Liver (tissue), 9 donors: Measurements from ENCODE around the gene ZC3H8. TPM values are rescaled to one million over a fixed set of nuclear protein-coding genes. Genes with fewer than 3 reads are reported as not detected.

Source experiments
- DNase-seq: peaks from one replicate; pipeline ENCODE4 v3.0.0-alpha.2; 2017; ENCODE audit warnings: low spot score
- H3K27ac ChIP-seq, 2 donors: one replicate each; pipeline ENCODE4 v1.7.0; 2013; ENCODE audit warnings: inconsistent platforms in 2 of 2, low read length in 2 of 2, control low read depth in 1 of 2, low read depth in 1 of 2, mild to moderate bottlenecking in 1 of 2
- H3K27me3 ChIP-seq, 4 donors: one replicate each; pipeline versions ENCODE4 v1.6.1 to v1.7.0; 2013; ENCODE audit warnings: low read length in 3 of 4, inconsistent platforms in 1 of 4, mild to moderate bottlenecking in 1 of 4, moderate library complexity in 1 of 4; ENCODE audit not compliant: control insufficient read depth in 4 of 4, insufficient read depth in 4 of 4
- H3K36me3 ChIP-seq, 4 donors: one replicate each; pipeline versions ENCODE4 v1.6.1 to v1.7.0; 2013; ENCODE audit warnings: low read length in 3 of 4, mild to moderate bottlenecking in 3 of 4, low read depth in 1 of 4, moderate library complexity in 1 of 4; ENCODE audit not compliant: control insufficient read depth in 4 of 4, insufficient read depth in 3 of 4
- H3K4me1 ChIP-seq, 4 donors: one replicate each; pipeline versions ENCODE4 v1.6.1 to v1.7.0; 2013; ENCODE audit warnings: low read length in 3 of 4, mild to moderate bottlenecking in 3 of 4, moderate library complexity in 1 of 4; ENCODE audit not compliant: control insufficient read depth in 4 of 4, insufficient read depth in 4 of 4
- H3K4me3 ChIP-seq, 3 donors: one replicate each; pipeline versions ENCODE4 v1.6.1 to v1.7.0; 2013; ENCODE audit warnings: low read length in 3 of 3, control low read depth in 1 of 3, low read depth in 1 of 3, mild to moderate bottlenecking in 1 of 3
- H3K9ac ChIP-seq, 2 donors: one replicate each; pipeline ENCODE4 v1.7.0; 2013; ENCODE audit warnings: low read length in 2 of 2, mild to moderate bottlenecking in 2 of 2, moderate library complexity in 2 of 2, control low read depth in 1 of 2, low read depth in 1 of 2
- H3K9me3 ChIP-seq, 4 donors: one replicate each; pipeline versions ENCODE4 v1.6.1 to v1.7.0; 2013; ENCODE audit warnings: low read length in 3 of 4; ENCODE audit not compliant: control insufficient read depth in 4 of 4
- CTCF ChIP-seq: fragments of 150-350 bp; IDR thresholded peaks from 2 replicates; pipeline ENCODE4 v1.5.1; 2017; ENCODE audit warnings: improper control_type of control experiment, low read depth, low read length; ENCODE audit not compliant: missing input control
- EGR1 ChIP-seq, 2 donors: IDR thresholded peaks; 2 replicates each; pipeline ENCODE4 v1.6.1; 2016 to 2018; ENCODE audit warnings: antibody characterized with exemption in 2 of 2, low read depth in 2 of 2
- FOXA1 ChIP-seq: IDR thresholded peaks from 2 replicates; pipeline ENCODE4 v1.6.1; 2016; ENCODE audit warnings: antibody characterized with exemption
- FOXA2 ChIP-seq: IDR thresholded peaks from 2 replicates; pipeline ENCODE4 v1.6.1; 2016; ENCODE audit warnings: antibody characterized with exemption
- GABPA ChIP-seq, 2 donors: IDR thresholded peaks in 1 of 2; conservative IDR thresholded peaks in 1 of 2; 2 replicates each; pipeline ENCODE4 v1.6.1; 2016; ENCODE audit warnings: antibody characterized with exemption in 2 of 2, mild to moderate bottlenecking in 1 of 2, moderate library complexity in 1 of 2
- HNF4A ChIP-seq, 2 donors: conservative IDR thresholded peaks; 2 replicates each; pipeline ENCODE4 v1.6.1; 2016; ENCODE audit warnings: antibody characterized with exemption in 2 of 2, mild to moderate bottlenecking in 2 of 2
- HNF4G ChIP-seq: IDR thresholded peaks from 2 replicates; pipeline ENCODE4 v1.6.1; 2016; ENCODE audit warnings: antibody characterized with exemption
- JUND ChIP-seq, 2 donors: IDR thresholded peaks; 2 replicates each; pipeline ENCODE4 v1.6.1; 2016; ENCODE audit warnings: antibody characterized with exemption in 2 of 2
- MAX ChIP-seq: IDR thresholded peaks from 2 replicates; pipeline ENCODE4 v1.6.1; 2016; ENCODE audit warnings: antibody characterized with exemption
- NR2F2 ChIP-seq: IDR thresholded peaks from 2 replicates; pipeline ENCODE4 v1.6.1; 2016; ENCODE audit warnings: antibody characterized with exemption
- RAD21 ChIP-seq, 2 donors: IDR thresholded peaks; 2 replicates each; pipeline ENCODE4 v1.6.1; 2016; ENCODE audit warnings: antibody characterized with exemption in 2 of 2, mild to moderate bottlenecking in 2 of 2
- REST ChIP-seq: IDR thresholded peaks from 2 replicates; pipeline ENCODE4 v1.6.1; 2016; ENCODE audit warnings: antibody characterized with exemption, mild to moderate bottlenecking
- RXRA ChIP-seq, 2 donors: IDR thresholded peaks; 2 replicates each; pipeline ENCODE4 v1.6.1; 2017 to 2018; ENCODE audit warnings: antibody characterized with exemption in 2 of 2, mild to moderate bottlenecking in 1 of 2
- SP1 ChIP-seq: IDR thresholded peaks from 2 replicates; pipeline ENCODE4 v1.6.1; 2018; ENCODE audit warnings: antibody characterized with exemption, mild to moderate bottlenecking
- TAF1 ChIP-seq: conservative IDR thresholded peaks from 2 replicates; pipeline ENCODE4 v1.6.1; 2016; ENCODE audit warnings: antibody characterized with exemption, mild to moderate bottlenecking
- YY1 ChIP-seq: IDR thresholded peaks from 2 replicates; pipeline ENCODE4 v1.6.1; 2016; ENCODE audit warnings: antibody characterized with exemption, mild to moderate bottlenecking
- WGBS: extraction: QIAGEN DNeasy Blood & Tissue Kit; methylation state at CpG from one replicate; pipeline ENCODE4 v1.1.7; 2013; 5-methylcytosine and 5-hydroxymethylcytosine counted together
- polyA plus RNA-seq, 2 donors: library from polyadenylated mRNA; stranded (reverse) in 1 of 2; unstranded in 1 of 2; fragments of 200-250 nt in 1 of 2; fragments of >200 nt in 1 of 2; fragmentation: Nextera tagmentation in 1 of 2; extraction: Ambion mirVana in 1 of 2; gene quantifications; one replicate each; pipeline versions ENCODE4 v1.2.1 to v1.2.3, GENCODE V29; 2013 to 2015
- total RNA-seq, 2 donors: library from RNA; depleted of rRNA; stranded (reverse); fragments of >200 nt; gene quantifications; one replicate each; pipeline ENCODE4 v1.2.3, GENCODE V29; 2014
- TF ChIP-seq, protein P1 (sequence below): IDR thresholded peaks from 2 replicates; pipeline ENCODE4 v1.6.1; 2016; ENCODE audit warnings: antibody characterized with exemption
- TF ChIP-seq, protein P2 (sequence below): IDR thresholded peaks from 2 replicates; pipeline ENCODE4 v1.6.1; 2016; ENCODE audit warnings: antibody characterized with exemption
- donor health status: healthy.
- donor health status: healthy.
- donor health status: healthy.
- donor health status: healthy.
- donor health status: healthy.

Gene ZC3H8
- total and polyA plus RNA-seq, 4 donors = 2.4 to 8.9 (median 6.5) TPM

DNA sequence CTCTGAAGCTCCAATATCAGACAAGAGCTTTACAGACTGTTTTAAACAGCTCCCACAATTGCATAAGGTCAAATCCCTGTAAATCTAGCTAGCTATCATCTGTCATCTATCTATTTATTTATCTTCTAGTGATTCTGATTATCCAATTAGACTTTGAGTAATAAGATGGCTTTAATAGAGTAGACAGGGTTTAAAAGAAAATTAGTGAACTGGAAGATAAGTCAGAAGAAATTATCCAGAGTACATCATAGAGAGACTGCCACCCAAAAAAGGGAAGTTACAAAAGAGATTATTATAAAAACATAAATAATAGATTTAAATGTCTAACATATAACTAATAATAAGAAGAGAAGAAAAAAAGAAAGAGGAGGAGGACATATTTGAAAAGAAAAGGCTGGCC, 8.0 kb upstream of the ZC3H8 start:
- H3K27ac ChIP-seq = no peak overlapping the region
- no peaks in the 10 kb centered on the region for H3K9me3 ChIP-seq
- no peaks in the 10 kb centered on the region for H3K36me3 ChIP-seq
- no peaks in the 10 kb centered on the region for H3K27me3 ChIP-seq
- TF ChIP-seq, protein P1, sequence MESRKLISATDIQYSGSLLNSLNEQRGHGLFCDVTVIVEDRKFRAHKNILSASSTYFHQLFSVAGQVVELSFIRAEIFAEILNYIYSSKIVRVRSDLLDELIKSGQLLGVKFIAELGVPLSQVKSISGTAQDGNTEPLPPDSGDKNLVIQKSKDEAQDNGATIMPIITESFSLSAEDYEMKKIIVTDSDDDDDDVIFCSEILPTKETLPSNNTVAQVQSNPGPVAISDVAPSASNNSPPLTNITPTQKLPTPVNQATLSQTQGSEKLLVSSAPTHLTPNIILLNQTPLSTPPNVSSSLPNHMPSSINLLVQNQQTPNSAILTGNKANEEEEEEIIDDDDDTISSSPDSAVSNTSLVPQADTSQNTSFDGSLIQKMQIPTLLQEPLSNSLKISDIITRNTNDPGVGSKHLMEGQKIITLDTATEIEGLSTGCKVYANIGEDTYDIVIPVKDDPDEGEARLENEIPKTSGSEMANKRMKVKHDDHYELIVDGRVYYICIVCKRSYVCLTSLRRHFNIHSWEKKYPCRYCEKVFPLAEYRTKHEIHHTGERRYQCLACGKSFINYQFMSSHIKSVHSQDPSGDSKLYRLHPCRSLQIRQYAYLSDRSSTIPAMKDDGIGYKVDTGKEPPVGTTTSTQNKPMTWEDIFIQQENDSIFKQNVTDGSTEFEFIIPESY = no peak
- TF ChIP-seq JUND (IDR thresholded peaks at IDR 0.05) (no peak), MAX (no peak), CTCF (no peak), TAF1 (no peak), FOXA2 (no peak), HNF4G (no peak), NR2F2 (no peak), HNF4A (conservative IDR thresholded peaks at IDR 0.05) (no peak), RXRA (IDR thresholded peaks at IDR 0.05) (no peak), FOXA1 (no peak), GABPA (IDR thresholded peaks at IDR 0.05 in 1 of 2, conservative IDR thresholded peaks at IDR 0.05 in 1 of 2) (no peak), YY1 (no peak), SP1 (no peak), RAD21 (IDR thresholded peaks at IDR 0.05) (no peak), EGR1 (IDR thresholded peaks at IDR 0.05; ENCODE audit: low read depth in 2 of 2) (no peak), REST (no peak)
- TF ChIP-seq, protein P2, sequence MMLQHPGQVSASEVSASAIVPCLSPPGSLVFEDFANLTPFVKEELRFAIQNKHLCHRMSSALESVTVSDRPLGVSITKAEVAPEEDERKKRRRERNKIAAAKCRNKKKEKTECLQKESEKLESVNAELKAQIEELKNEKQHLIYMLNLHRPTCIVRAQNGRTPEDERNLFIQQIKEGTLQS = no peak
- peaks cover 0 to 6% (median 0%) of the 10 kb centered on the region in 4 donors for H3K4me1 ChIP-seq
- H3K9ac ChIP-seq = no peak overlapping the region
- H3K4me3 ChIP-seq = no peak overlapping the region
- no peak for DNase-seq

GRCh38 chr2:112260295-112260625, 5.4 kb upstream of the ZC3H8 start:
- WGBS = 97% methylated on average over 3 of the region's 3 CpGs
- H3K27ac ChIP-seq = no peak overlapping the region
- peaks cover 0 to 6% (median 0%) of the 10 kb centered on the region in 4 donors for H3K4me1 ChIP-seq
- DNase-seq = no peak
- H3K4me3 ChIP-seq = no peak overlapping the region
- no peaks in the 10 kb centered on the region for H3K27me3 ChIP-seq
- no peaks in the 10 kb centered on the region for H3K9me3 ChIP-seq
- no peaks in the 10 kb centered on the region for H3K36me3 ChIP-seq
- no peak for TF ChIP-seq FOXA2
- no peak overlapping the region for H3K9ac ChIP-seq
